ENCODE results near the gene MTUS2.

- no peak for TF ChIP-seq CTCF (conservative IDR thresholded peaks at IDR 0.05 in 1 of 2, IDR thresholded peaks at IDR 0.05 in 1 of 2; ENCODE audit: low read depth in 1 of 2, low read length in 2 of 2)
- TF ChIP-seq EZH2 (IDR thresholded peaks at IDR 0.05; ENCODE audit: low read length, missing control alignments) = no peak
These were observed 704.5 kb downstream of the MTUS2 start for GRCh38 chr13:29524641-29525040.
